AG09309 (cell line): Measurements from ENCODE around the gene SMIM8.

Source experiments
- DNase-seq: peaks from one replicate; pipeline ENCODE4 v3.0.0-alpha.2; 2010; ENCODE audit warnings: low read depth
- H3K4me3 ChIP-seq: 2 replicates; pipeline ENCODE4 v1.5.1; 2011; ENCODE audit warnings: mild to moderate bottlenecking, low read depth, low read length, moderate library complexity; ENCODE audit not compliant: control insufficient read depth
- TF ChIP-seq, protein P1 (sequence below): IDR thresholded peaks from 2 replicates; pipeline ENCODE4 v1.5.1; 2011; ENCODE audit warnings: mild to moderate bottlenecking, low read depth, low read length, inconsistent platforms; ENCODE audit not compliant: insufficient read depth, control insufficient read depth; ENCODE audit errors: missing control alignments

Gene SMIM8

DNA sequence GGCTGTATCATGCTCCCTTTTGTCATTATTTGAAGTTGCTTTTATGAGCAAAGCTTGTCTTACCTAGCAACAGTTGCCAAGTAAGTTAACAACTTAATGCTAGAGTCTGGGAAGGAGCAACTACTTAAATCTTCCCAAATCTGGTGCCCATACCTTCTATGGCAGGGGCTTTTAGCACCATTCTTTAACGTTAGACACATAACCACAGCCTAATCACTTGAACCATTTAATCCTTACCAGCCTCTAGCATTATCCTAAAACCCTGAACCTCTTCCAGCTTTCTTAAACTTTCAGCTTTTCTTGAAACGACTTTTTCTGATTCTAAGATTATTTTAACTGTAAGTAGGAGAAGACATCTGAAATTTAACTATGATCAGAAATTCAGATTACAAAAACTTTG is 22.3 kb downstream of the SMIM8 start, which contains the start of gene C6orf163:
C6orf163 (plus strand) TSS at position 83 of the 400 bp plus-strand sequence; CDS start at position 370, 287 bp downstream.
- H3K4me3 ChIP-seq: no peak within 1 kb of the TSS
- TF ChIP-seq, protein P1, sequence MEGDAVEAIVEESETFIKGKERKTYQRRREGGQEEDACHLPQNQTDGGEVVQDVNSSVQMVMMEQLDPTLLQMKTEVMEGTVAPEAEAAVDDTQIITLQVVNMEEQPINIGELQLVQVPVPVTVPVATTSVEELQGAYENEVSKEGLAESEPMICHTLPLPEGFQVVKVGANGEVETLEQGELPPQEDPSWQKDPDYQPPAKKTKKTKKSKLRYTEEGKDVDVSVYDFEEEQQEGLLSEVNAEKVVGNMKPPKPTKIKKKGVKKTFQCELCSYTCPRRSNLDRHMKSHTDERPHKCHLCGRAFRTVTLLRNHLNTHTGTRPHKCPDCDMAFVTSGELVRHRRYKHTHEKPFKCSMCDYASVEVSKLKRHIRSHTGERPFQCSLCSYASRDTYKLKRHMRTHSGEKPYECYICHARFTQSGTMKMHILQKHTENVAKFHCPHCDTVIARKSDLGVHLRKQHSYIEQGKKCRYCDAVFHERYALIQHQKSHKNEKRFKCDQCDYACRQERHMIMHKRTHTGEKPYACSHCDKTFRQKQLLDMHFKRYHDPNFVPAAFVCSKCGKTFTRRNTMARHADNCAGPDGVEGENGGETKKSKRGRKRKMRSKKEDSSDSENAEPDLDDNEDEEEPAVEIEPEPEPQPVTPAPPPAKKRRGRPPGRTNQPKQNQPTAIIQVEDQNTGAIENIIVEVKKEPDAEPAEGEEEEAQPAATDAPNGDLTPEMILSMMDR: no peak
- no peak for DNase-seq

DNA sequence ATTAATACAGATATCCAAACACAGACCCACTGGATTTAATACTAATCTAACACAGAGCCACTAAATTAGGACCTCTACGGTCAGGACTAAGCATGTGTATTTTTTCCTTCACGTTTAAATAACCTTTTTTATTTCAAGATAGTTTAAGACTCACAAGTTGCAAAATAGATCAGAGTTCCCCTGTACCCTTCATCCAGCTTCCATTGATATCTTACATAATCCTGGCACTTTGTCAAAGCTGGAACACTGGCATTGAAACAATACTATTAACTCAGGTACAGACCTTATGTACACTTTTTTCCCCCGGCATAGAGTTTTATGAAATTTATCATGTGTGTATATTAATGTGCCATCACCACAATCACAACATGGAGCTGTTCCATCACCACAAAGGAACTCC is 24.3 kb downstream of the SMIM8 start:
- H3K4me3 ChIP-seq: no peak overlapping the region
- no peak for DNase-seq
- TF ChIP-seq, protein P1: no peak

DNA sequence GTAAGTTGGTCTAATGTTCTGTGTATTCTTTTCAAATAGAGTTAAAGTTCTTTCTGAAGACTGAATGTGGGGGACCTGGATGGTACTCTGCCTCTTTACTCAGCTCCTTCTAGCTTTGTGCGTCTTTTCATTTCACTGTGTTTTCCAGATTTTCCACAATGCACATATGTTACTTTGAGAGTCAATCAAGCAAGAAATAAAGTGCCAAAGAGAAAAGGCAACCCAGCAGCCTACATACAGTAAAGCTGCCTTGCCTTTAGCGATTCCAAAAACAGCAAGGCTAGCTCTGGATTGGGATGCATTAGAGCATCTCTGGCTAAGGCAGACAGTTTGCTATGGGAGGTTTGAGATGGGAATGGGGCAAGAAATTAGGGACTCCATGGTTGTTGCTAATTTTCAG is 27.5 kb downstream of the SMIM8 start:
- TF ChIP-seq, protein P1: no peak
- H3K4me3 ChIP-seq: no peak overlapping the region
- no peak for DNase-seq

DNA sequence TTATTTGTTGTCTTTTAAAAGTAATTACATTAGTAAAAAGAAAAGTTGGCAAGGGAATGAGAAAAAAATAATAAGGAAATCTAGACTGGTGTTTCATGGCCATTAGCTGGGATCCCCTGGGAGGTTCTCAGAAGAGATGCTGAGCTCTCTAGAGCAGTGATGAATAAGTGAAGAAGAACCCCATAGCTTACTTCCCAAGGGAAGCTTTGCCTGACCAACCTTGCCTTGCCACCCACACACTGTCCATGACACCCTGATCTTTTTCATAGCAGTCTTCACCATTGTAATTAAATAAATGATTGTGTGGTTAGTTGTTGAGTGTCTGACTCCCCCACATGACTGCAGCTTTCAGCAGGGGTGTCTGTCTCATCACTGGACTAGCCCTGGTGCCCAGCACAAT is 28.1 kb downstream of the SMIM8 start:
- no peak overlapping the region for H3K4me3 ChIP-seq
- TF ChIP-seq, protein P1: no peak
- DNase-seq: no peak

DNA sequence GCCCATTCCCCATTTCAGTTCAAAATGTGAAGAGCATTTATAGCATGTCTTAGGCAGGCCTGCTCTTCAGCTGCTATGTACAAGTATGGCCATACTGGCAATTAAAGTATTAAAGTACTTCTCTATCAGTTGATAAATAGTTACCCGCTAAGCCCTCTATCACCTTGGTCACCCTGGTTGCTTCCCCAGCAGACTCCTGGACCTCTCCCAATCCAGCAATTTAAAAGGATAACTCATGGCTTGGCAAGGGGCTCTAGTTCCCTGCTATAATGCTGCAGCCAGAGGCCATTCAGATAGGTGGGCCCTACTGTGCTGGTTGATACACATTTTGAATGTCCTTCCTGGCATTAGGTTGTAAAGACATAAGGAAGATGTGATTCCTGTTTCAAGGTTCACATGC is 29.2 kb downstream of the SMIM8 start:
- DNase-seq: no peak
- TF ChIP-seq, protein P1: no peak
- H3K4me3 ChIP-seq: no peak overlapping the region

DNA sequence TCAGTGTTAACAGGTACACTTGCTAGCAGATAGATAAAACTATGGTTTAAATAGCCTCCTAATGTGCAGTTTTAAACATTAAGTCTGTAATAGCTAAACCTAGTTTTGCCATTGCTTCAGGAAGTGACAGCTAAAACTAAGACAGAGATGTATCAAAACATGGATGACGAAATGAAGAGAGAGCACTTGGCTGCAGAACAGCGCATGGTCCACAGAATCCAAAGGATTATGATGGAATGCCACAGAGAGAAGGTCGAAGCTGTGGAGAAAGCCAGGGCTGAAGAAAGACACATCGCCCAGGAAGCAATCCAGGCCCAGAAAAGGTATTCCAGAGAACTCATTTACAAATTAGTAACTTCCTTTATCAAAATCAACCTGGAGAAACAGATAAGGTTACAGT is 33.8 kb downstream of the SMIM8 start:
- TF ChIP-seq, protein P1: no peak
- DNase-seq: no peak
- H3K4me3 ChIP-seq: no peak overlapping the region
